HG02884 (cell line): Measurements from ENCODE around the gene FAM98B.
"Not testable (repeated sequence)": the region's sequence is repeated elsewhere in the genome, so short reads cannot be mapped to it uniquely, and the experiment has no call there.

ENCODE experiments used
- ATAC-seq: cut with Tn5 transposase; IDR thresholded peaks from one replicate; pipeline ENCODE4 v1.9.1; 2021; ENCODE audit warnings: mild to moderate bottlenecking, moderate library complexity; ENCODE audit not compliant: unreplicated experiment

The FAM98B gene

DNA sequence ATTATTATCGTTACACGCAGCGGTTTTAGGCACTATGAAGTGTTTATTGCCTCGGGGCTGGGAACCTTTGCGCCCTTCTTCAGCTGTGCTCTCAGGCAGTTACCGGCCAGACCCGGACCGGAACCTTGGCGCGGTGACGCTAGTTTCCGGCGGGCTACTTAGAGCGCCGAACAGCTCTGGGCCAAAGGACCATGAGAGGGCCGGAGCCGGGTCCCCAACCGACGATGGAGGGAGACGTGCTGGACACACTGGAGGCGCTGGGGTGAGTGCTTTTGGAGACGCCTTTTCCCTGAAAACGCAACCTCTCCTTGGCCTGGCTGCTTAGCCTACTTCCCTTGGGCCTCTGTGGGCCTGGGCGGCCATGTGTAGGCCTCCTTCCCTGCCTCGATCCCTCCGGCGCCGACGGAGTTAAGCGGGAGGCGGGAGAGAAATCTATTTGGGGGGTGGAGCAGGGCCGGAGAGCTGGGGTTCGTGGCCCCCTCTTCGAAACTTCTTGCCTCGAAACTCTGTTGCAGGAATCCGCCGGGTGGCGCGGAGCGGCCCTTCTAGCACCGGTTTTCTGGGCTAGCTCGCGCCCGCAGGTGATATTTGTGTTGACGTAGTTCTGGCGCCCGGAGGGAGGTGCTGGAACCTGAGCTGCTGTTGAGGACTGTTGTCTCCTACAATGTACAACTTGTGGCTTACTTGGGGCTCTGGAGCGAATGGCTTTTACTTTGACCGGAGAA lies at the start of gene FAM98B:
TSS of gene FAM98B (plus strand) at position 157 of the 725 bp plus-strand sequence. CDS start at position 192, 35 bp downstream.
- peak; percentile 89 for ATAC-seq

DNA sequence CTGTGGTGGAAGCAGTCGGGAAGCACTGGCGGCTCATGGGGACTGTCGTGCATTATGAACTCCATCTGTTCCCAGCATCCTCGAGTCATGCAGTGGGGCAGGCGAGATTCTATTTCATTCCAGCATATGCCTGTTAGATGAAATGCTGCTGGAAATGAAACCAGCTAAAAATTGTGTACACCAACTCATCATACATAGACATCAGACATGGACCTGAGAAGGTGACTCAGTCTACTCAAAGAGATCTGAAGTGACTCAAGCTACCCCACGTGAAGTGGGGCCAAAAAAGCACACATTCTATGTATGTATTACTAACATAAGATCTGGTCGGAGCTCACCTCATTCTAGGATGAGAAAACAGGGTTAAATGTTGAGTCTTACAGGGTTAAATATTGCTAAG lies 47.5 kb upstream of the FAM98B start:
- no peak for ATAC-seq

GRCh38 chr15:38408576-38408975 lies 45.4 kb upstream of the FAM98B start:
- ATAC-seq: no peak

GRCh38 chr15:38411902-38412301 lies 42.0 kb upstream of the FAM98B start:
- ATAC-seq: no peak

DNA sequence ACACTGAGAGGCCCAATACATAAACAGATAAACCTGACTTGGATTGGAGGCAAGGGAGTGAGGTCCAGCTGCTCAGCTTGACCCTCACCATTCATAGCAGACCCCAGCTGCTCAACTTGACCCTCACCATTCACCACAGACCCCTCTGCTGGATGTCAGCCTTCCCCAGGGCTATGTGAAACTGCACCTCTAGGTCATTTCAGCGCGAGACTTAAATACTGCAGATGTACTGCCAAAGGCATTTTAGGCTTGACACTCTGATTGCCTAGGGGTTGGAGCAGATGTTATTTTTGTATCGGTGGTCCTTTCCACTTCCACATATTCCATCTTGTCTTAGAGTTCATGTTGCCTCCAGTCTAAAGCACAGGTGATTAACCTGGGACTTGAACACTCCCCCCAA lies 41.5 kb upstream of the FAM98B start:
- ATAC-seq: no peak

DNA sequence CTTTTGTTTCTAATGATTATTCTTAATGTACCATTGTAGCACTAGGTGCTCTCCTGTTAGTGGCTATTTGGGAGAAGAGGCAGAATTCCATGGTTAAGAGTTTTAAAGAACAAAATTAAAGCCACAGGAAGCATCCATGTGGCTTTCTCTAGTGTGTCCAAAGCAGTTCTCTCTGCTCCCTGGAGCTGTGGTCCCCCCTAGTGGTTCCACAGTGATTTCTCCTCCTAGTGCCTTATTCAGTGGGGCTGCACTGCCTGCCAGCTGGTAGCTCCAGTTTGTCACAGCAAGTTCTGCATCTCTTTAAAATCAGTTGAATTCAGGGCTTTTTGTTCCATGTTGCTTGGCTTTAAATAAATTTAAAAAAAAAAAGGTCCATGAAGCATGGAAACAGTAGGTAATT lies 39.6 kb upstream of the FAM98B start:
- ATAC-seq: no peak

DNA sequence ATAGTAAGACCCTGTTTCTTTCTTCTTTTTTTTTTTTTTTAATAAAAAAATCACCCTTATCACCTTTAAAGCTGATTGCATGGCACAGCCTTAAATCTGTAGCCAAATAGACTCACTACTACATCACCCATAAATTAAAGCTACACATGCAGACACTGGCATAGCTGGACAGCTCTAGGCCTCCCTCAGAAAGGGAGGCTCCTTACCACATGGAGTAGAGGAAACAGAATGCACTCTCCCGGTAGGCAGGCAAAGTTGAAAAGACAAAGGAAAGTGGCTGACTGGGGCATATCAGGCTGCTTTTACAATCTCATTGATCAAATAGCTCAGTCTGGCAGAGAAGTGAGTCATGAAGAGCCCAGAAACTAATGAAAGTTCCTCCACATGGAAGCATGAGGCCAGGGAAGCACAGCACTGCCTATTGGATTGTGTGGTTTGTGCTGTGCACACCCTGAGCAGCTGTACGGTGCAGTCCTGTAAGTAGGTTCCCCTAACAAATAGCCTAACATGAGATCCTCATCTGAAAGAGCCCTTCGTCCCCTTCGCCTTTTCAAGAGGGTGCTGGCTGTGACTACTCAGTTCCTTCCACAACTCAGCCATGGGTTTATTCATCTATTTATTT lies 32.7 kb upstream of the FAM98B start:
- no peak for ATAC-seq

- no peak for ATAC-seq
Measured at GRCh38 chr15:38424101-38424552, 29.8 kb upstream of the FAM98B start.

- no peak for ATAC-seq
Measured at GRCh38 chr15:38425269-38425668, 28.7 kb upstream of the FAM98B start.

- no peak for ATAC-seq
Measured at GRCh38 chr15:38427380-38427779, 26.5 kb upstream of the FAM98B start.

- ATAC-seq: no peak
Measured at GRCh38 chr15:38430106-38430760, 23.7 kb upstream of the FAM98B start.

DNA sequence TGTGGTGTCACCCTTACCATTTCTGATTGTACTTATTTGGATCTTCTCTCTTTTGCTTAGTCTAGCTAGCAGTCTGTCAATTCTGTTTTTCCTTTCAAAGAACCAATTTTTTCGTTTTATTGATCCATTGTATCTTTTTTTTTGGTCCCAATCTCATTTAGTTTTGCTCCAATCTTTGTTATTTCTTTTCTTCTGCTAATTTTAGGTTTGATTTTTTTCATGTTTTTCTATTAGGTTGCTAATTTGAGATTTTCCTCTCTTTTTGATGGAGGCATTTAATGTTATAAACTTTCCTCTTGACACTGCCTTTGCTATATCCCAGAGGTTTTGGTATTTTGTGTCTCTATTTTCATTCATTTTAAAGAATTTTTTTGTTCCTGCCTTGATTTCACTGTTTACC lies 16.9 kb upstream of the FAM98B start:
- no peak for ATAC-seq

DNA sequence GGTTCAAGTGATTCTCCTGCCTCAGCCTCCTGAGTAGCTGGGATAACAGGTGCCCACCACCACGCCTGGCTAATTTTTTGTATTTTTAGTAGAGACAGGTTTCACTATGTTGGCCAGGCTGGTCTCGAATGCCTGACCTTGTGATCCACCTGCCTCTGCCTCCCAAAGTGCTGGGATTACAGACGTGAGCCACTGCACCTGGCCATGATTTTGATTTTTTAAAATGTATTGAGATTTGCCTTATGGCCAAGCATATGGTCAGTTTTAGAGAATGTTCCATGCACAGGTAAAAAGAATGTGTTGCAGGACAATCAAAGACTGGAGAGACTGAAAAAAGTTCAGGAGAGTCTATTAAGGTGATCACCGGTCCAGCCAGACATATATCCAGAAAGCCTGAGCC lies 16.3 kb upstream of the FAM98B start:
- ATAC-seq: not testable (repeated sequence)

DNA sequence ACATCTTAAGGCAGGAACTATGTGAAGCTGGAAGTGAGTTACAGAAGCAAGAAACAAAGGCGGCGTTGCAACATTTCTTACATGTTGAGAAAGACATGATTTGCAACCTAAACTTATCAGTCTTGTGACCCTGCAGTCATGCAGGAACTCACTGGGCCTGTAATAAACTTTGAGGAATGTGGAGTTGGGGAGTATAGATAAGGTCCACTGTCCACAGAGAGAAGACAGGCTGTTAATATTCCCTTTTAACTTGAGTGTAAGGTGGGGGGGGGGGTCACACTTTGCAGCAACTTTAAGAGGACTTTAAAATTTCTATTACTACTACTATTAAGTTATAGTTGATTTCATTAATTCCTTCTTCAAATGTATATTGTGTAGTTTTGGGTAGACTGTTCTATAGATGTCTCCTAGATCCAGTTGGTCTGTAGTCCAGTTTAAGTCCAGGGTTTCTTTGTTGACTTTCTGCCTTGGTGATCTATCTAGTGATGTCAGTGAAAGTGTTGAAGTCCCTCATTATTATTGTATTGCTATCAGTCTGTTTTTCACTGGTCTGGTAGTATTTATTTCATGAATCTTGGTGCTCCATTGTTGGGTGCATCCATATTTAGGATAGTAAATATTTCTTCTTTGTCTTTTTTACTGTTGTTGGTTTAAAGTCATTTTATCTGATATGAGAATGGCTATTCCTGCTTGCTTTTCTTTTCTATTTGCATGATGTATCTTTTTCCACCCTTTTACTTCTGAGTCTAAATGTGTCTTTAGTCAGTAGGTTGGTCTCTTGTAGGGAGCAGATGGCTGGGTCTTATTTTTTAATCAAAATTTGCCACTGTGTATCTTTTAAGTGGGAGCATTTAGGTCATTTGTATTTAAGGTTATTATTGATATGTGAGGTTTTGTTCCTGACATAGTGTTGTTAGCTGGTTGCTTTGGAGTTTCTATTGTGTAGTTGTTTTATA lies 15.6 kb upstream of the FAM98B start:
- no peak for ATAC-seq

- ATAC-seq: peak; percentile 89
Measured at GRCh38 chr15:38440353-38441129, 13.4 kb upstream of the FAM98B start.

DNA sequence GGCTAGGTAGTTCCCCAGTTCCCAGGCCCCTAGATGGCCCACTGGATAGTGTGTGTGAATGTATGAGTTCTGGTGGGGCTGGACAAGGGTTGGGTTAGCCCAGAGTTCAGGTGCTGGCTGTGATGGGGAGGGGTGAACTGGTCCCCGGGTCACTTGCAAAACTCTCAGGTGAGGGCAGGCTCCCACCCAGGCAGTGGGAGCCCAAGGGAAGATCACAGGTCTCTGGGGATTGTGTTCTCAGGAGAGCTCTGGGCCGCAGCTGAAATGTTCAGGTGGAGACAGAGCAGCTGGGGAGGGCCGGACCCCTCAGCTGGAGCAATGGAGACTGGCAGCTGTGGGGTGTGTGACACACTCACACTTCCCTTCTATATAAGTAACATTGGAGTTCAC lies 12.8 kb upstream of the FAM98B start:
- ATAC-seq: no peak

DNA sequence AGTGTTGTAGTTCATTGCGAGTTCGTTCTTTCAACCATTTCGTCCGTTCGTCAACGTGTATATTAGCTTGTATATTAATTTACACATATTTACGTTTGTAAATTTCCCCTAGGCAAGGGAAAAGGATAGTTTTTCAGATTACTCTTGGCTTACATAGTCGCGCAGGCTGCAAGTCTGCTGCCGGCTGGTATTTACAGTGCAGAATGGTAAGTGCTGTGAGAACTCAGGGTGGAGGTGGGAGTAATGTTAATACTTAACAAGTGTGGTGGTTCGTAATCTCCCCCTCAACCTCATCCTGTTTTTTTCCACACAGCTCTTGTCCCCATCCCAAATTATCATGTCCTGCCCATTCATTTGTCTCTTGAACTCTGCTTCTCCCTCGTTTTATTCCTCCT lies 766 bp downstream of the FAM98B start:
- no peak for ATAC-seq

- no peak for ATAC-seq
Measured at GRCh38 chr15:38455092-38455491, 1.2 kb downstream of the FAM98B start.

- ATAC-seq: no peak
Measured at GRCh38 chr15:38458646-38459045, 4.7 kb downstream of the FAM98B start.

DNA sequence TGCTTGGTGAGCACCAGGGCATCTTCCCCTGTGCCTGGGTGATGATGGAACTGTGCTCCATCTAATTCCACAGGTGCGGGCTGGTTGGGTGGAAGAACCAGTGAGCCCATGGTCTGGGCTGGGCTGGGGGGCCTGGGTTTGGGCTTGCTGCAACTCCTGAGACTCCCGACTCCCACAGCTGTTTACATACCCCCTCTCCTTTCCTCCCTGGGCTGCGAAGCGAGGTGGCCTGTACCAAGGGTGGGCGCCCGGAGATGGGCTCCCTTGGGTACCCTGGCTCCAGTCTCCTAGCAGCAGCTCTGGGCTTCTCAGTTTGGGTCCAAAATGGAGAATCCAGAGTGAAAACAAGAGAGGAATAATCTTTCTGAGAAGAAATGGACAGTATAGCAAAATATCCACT lies 5.6 kb downstream of the FAM98B start:
- no peak for ATAC-seq
